ENCODE measurements around the gene KCNV2.
"Not testable (repeated sequence)": the region's sequence is repeated elsewhere in the genome, so short reads cannot be mapped to it uniquely, and the experiment has no call there.

The KCNV2 gene

DNA sequence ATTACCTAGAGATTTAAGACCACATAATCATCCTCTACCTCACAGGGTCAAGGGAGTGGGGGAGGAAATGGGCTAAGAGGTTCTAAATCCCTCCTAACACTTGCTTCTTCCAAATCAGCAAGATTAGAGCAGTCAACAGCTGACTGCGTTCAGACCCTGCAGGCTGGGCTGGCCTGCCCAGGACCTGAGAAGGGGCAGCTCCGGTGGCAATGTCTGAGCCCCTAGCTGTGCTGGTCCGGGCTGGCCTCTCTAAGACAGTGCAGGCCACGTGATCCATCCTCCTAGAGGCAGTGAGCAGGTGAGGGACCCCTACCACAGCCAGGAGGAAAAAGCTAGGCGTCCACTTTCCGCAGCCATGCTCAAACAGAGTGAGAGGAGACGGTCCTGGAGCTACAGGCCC, at the start of gene KCNV2:
Gene KCNV2, plus strand, starts transcription at position 126 of the 400 bp plus-strand sequence. Its CDS starts 230 bp downstream, at position 356.
- no peak for DNase-seq (ENCODE audit: low read depth in 2 of 2)

DNA sequence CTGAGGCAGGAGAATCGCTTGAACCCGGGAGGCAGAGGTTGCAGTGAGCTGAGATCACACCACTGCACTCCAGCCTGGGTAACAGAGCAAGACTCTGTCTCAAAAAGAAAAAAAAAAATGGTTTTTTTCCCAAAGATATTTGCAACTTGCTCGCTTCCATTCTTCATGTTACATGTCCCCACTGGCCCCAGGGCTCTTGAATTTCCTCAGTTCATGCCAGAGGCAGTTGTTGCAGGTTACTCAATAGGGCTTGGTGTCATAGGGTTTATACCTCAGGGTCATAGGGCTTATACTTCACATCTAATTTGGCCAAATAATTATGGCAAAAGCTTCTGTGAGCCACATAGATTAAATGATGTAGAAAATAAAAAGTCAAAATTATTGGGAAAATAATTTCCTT, 44.1 kb upstream of the KCNV2 start:
- no peak for DNase-seq (ENCODE audit: low read depth in 2 of 2)

DNA sequence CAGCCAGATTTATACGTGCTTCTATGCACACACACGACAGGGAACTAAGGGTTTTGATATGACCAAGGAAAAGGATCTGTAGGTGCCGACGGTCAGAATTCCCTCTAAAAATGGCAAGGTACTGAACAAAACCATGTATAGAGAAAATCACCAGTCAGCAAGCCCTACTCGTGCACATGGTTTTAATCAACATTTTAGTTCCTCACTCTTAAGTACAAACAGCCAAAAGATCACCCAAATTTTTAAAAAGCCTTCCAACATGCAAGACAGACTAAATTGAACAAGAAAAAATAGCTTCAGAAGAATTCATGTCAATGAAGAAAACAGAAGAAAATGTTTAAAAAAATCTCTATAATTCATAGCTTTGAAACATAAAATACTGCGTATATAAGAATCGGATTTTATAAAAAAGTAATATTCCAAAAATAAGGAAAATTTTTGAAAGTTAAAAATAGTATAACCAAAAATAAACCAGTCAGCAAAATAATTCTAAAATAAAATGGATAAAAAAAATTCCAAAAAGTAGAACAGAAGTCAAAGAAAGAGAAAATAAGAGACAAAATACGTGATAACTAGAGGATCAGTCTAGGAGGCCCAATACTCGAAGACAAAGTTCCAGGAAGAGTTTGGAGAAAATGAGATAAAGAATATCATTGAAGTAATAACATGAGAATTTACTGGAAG, 43.0 kb upstream of the KCNV2 start:
- DNase-seq (ENCODE audit: low read depth in 2 of 2), result no peak

DNA sequence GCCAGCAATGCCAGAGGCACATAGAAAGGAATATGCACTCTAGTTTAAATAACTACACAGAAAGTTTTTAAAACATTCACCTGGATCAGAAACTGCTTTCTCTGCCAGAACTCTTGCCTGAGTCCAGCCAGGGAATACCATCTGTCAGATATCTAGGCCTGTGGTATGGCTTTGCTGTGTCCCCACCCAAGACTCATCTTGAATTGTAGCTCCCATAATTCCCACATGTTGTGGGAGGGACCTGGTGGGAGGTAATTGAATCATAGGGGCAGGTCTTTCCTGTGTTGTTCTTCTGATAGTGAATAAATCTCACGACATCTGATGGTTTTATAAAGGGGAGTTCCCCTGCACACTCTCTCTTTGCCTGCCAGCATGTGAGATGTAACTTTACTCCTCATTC, 41.5 kb upstream of the KCNV2 start:
- DNase-seq (ENCODE audit: low read depth in 2 of 2), result no peak

DNA sequence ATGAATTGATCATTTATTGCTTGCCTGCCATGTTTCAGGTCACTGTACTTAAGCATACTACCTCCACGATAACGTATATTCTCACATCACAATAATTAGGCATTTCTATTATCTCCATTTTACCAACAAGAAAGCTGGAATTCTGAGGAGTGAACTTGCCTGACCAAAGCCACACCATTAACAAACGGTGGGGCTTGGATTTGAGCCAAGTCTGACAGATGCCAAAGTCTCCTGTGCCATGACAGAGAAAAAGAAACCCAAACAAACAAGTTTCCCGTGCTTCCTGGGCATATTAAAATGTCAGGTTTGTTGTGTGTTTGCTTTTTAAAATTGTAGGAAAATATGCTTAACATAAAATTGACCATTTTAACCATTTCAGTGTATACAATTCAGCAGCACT, 40.8 kb upstream of the KCNV2 start:
- DNase-seq (ENCODE audit: low read depth in 2 of 2), result no peak

DNA sequence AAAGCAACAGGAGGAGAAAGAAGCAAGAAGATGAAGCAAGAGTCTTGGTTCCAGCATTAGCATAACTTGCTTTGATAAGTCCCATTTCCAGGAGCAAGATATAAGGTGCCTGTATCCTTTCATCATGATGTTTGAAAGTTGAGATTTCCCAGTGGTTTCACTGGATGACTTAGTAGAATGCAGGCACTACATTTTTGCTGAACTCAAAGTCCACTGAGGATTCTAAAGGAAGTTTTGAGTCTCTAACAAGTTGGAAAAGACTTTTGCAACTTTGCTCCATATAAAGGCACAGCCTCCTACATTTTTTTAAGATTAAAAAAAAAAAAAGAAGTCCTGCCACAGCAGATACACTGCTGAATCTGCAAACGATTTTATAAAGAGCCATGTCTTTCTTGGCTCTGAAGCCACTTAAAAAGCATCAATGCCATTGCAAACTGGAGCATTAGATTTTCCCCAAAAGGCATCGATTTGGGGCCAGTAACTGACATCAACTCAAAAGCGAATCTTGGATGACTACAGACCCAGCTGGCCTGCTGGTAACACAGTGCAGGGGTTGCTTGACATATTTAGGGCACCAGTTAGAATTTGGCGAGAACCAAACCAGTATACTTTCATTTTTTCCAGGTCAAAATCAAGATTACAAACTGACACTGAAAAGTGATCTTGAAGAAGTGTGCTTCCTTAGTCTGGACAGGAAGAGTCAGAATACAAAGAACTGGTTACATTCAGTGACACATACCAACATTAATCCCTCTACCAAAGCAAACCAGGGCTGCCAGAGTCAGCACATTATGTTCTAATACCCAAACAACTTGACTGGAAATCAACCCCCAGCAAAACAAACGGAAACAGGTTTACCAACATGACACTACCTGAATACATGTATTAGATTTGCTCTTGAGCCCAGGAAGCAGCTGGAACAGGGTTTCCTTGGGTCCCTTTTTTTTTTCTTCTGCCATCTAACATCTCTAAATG, 39.1 kb upstream of the KCNV2 start:
- DNase-seq (ENCODE audit: low read depth in 2 of 2), result no peak

DNA sequence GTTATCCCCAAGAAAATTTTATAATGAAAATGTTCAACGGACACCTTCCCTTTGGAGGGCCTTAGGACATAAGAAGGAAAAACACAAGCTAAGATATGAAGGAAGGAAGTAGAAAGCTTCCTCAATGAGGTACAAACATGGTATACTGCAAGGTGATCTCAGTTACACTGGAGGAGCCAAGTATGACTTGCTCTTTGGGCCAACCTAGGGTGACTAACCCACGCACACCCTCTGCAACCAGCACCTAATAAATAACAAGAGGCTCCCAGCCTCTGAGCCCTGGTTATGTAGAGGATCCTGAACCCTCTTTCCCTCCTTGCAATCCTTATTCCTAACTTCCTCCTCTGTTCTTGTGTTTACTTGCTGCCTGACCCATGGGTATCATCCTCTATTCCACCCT, 38.3 kb upstream of the KCNV2 start:
- no peak for DNase-seq (ENCODE audit: low read depth in 2 of 2)

DNA sequence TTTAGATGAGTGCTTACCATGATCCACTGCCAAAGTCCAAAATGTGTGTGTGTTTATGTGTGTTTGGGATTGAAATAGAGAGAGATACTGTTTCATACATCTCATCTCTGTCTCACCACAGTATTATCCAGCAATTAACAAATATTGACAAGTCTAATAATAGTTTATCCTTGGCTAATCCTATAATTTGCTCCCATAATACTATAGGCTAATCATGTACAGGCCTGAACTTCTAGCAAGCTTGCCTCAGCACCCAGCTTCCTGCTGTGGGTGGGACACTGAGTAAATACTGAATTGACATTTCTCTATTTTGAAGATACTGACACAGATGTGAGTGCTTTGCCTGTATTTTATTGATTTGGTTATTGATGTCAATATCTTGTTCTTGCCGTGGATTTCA, 35.3 kb upstream of the KCNV2 start:
- no peak for DNase-seq (ENCODE audit: low read depth in 2 of 2)

DNA sequence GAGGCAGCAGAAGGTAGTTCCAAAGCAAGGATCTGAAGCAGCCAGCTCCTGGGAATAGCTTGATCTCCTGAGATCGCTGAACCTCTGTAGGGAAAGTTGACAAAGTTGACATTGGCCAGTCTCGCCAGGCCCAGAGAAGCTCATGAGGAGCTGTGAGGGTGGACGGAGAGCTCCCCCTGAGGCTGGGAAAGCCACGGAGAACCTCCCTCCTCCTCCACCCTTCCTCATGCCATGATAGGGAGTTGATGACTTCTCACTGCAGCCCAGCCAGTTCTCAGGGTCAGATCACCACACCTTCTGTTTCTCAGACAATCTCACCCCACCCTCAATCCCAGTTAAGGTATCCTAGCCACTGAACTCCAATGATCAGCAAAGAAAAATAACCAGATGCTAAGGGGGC, 30.4 kb upstream of the KCNV2 start:
- DNase-seq (ENCODE audit: low read depth in 2 of 2), result no peak

DNA sequence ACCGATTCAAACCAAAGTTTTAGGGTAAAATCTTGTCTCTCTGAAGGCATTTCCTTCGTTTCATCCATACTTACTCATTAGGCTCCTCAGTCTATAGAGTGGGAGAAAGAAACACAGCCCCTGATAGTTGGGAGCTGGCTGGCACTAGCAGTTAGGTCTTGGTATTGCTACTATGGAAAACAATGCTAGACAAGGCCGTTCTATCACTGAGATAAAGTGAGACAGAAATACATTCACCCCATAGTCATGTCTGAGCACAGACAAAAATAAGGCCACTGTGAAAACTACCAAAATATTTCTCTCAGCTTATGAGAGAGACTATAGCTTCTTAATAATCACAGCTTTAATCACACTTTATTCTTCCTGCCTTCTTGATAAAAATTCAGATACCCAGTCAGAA, 28.7 kb upstream of the KCNV2 start:
- DNase-seq (ENCODE audit: low read depth in 2 of 2), result no peak

DNA sequence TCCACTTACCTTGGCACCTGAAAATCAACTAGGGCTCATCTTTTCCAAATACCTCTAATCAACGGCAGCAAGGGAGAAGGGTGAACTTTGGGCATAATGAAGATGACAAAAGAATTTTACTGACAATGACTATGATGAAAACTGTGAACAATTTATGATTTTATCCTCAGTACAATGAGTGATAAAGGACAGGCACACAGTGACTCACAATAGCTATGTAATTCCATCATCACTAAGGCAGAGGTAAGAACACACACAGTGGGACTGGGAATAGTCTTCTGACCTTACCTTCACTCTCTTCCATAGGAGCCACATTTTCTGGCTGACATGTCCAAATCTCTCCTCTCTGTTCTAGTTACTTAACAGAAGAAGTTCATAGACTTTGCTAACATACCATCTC, 26.1 kb upstream of the KCNV2 start:
- no peak for DNase-seq (ENCODE audit: low read depth in 2 of 2)

DNA sequence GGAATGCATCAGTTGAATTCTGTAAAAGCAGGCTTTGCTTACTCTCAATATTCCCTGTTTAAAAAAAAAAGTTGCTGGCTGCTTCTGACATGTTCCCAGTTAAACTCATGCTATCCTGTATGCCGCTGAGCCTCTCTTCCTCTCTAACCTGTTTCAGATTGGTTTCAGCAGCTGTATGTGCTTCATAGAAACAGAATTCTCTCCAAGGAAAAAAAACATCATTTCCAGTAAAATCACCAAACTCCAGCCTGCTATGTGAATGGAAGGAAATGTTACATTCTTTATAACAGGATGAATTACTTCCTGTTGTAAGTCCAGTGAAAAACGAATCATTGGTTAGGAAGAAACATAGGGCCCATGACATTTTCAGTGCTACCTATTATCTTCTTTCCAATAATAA, 25.7 kb upstream of the KCNV2 start:
- DNase-seq (ENCODE audit: low read depth in 2 of 2), result peak in 1 of 2 experiments; percentile 6

DNA sequence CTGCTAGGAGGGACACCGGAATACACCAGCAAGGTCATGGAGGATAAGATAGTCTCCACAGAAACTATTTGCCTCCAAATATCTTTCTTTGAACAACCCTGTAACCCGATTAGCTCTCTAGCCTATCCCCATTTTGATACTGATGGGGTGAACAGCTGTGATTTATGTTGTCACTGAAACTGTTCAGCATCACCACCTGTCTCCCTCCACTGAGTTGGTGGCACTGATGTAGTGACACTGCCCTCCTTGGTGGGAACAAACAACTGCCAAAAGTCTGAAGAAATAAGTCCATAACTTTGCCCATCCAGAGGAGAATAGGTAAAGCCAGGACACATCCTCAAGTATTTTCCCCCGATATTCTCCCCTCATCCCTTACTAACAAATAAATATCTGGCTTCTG, 24.3 kb upstream of the KCNV2 start:
- DNase-seq (ENCODE audit: low read depth in 2 of 2), result no peak

DNA sequence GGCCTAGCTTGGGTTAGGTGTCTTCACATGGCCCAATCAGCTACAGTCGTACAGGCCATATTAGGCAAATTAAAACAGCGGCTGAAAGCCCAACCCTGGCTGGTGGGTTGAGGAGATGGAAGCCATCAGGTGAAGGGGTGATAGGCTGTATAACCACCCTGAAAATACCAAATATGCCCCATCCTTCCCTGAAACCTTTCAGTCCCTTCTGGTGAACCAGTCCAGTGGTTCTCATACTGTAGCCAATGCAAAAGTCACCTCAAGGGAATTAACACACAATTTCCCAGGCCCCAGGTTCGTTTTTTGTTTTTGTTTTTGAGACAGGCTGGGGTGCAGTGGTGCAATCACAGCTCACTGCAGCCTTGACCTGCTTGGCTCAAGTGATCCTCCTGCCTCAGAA, 19.8 kb upstream of the KCNV2 start:
- DNase-seq (ENCODE audit: low read depth in 2 of 2), result no peak

DNA sequence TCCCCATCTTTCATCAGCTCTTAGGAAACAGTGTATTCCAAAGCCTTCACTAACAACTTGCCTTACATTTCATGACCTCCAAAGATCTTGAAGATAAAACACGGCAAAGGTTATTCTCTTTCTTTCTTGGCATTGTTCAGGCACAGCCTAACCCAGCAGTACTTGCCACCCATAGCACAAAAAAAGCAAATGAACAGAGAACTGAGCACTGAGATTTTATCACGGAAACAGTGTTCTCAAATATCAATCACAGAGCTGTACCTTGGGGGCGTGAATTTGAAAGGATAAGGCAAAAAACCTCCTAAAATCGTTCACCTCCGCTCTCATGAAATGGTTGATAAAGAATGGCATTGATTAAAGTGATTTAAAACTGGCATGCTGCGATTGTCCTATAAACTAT, 16.9 kb upstream of the KCNV2 start:
- no peak for DNase-seq (ENCODE audit: low read depth in 2 of 2)

DNA sequence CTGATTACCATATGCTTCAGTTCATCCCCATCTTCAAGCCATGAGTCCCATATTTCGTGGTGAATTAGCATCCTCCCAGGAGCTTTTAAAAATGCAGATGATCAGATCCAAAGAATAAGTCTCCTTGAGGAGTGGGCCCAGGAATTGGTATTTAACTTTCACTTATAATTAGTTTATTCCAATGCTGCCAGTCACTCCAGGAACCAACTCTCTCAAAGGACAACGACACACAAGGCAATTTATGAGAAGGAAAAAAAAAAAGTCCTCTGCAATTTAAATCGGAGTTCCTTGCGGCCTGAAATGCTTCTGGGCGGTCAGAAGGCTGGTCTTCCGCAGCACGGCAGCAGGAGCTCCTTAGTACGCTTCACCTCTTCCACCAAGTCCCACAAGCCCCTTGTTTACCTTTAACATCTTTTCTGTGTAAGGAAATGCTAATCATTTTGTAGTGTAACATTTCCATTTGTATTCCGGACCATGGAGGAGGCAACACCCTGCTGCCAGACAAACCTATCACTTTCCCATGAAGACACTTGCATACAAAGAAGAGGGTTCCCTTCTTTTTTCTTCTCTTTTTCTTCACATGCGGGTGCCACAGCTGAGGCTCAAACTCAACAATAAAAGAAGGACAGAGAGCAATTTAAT, 16.3 kb upstream of the KCNV2 start:
- no peak for DNase-seq (ENCODE audit: low read depth in 2 of 2)

DNA sequence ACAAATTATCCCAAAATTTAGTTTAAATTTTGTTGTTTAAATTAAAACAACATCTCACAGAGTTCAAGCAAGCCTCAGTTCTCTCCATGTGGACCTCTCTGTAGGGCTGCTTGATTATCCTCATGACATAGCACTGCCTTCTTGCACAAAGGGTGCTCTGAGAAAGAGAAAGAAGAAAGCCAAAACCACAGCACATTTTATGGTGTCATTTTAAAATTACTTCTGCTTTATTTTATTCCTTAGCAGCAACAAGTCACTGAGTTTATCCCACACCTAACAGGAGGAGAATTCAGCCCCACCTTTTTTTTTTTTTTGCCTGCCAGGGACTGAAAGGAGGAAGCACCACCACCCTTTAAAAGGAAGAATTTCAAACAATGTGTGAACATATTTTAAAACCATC, 12.8 kb upstream of the KCNV2 start:
- no peak for DNase-seq (ENCODE audit: low read depth in 2 of 2)

DNA sequence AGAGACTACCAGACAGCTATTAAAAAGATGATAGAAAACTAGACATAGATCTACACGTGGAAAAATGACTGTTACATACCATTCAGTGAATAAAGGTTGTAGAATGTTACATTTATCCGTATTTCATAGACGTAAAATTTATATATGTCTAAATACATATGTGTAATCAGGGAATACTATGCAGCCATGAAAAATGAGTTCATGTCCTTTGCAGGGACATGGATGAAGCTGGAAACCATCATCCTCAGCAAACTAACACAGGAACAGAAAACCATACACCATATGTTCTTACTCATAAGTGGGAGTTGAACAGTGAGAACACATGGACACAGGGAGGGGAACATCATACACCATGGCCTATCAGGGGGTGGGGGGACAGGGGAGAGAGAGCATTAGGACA, 10.1 kb upstream of the KCNV2 start:
- DNase-seq (ENCODE audit: low read depth in 2 of 2), result not testable (repeated sequence)

DNA sequence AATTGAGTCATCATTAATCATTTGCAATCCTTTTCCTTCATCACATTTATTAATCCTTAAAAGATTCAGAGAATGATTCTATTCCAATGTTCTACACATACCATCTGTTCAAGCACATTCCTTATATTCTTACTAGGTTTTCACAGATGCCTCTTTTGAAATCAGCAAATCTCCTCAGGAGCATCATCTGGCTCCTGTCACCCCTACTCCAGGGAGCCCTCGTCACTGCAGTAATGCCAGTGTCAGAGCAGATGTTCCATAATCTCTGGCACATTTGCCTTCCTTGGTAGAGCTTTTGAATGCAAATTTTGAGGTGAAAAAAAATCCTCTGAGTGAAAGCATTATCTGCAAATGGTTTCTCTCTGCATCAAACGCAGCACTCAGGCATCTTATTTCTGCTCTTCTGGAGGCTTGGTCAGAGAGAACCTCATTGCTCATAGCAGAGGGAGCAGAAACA, 7.6 kb upstream of the KCNV2 start:
- no peak for DNase-seq (ENCODE audit: low read depth in 2 of 2)

DNA sequence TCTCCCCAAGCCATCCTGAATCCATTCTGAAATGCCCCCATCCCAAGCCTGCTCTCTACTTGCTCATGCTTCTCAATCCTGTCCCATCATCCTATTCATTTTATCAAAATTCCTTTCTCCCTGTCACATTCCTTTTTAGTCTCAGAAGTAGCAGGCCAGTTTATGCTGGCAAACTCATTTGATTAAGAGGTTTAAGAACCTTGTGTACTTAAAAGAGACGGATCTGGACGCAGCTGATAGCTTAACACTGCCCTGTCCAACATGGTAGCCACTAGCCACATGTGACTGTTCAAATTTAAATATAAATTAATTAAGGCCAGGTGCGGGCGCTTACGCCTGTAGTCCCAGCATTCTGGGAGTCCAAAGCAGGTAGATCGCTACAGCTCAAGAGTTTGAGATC, 5.6 kb upstream of the KCNV2 start:
- no peak for DNase-seq (ENCODE audit: low read depth in 2 of 2)

DNA sequence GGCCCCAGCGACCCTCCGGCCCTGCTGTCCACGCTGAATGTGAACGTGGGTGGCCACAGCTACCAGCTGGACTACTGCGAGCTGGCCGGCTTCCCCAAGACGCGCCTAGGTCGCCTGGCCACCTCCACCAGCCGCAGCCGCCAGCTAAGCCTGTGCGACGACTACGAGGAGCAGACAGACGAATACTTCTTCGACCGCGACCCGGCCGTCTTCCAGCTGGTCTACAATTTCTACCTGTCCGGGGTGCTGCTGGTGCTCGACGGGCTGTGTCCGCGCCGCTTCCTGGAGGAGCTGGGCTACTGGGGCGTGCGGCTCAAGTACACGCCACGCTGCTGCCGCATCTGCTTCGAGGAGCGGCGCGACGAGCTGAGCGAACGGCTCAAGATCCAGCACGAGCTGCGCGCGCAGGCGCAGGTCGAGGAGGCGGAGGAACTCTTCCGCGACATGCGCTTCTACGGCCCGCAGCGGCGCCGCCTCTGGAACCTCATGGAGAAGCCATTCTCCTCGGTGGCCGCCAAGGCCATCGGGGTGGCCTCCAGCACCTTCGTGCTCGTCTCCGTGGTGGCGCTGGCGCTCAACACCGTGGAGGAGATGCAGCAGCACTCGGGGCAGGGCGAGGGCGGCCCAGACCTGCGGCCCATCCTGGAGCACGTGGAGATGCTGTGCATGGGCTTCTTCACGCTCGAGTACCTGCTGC, 839 bp downstream of the KCNV2 start:
- DNase-seq (ENCODE audit: low read depth in 2 of 2), result no peak

DNA sequence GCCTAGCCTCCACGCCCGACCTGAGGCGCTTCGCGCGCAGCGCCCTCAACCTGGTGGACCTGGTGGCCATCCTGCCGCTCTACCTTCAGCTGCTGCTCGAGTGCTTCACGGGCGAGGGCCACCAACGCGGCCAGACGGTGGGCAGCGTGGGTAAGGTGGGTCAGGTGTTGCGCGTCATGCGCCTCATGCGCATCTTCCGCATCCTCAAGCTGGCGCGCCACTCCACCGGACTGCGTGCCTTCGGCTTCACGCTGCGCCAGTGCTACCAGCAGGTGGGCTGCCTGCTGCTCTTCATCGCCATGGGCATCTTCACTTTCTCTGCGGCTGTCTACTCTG, 1.4 kb downstream of the KCNV2 start:
- no peak for DNase-seq (ENCODE audit: low read depth in 2 of 2)
